ENCODE measurements around the gene ARL10. TPM values are rescaled to one million over a fixed set of nuclear protein-coding genes. Genes with fewer than 3 reads are reported as not detected.
A peak's percentile ranks its signal among the peaks of the same experiment; 100 is the strongest.

The ARL10 gene
- total RNA-seq, 2 donors from 2014 or later, result 10.2 to 11.4 TPM

DNA sequence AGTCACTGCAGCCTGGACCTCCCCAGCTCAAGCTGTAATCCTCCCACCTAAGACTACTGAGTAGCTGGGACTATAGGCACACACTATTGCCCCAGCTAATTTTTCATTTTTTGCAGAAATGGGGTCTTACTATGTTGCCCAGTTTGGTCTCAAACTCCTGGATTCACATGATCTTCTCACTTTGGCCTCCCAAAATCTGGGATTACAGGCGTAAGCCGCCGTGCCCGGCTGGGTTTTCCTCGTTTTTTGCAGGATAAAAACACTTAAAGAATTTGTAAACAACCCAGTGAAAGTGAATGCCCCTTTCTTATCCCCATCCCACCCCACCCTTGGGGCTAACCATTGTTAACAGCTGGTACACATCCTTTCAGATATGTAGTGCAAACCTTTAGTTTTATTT lies 43.3 kb downstream of the ARL10 start:
- TF ChIP-seq, protein P1, sequence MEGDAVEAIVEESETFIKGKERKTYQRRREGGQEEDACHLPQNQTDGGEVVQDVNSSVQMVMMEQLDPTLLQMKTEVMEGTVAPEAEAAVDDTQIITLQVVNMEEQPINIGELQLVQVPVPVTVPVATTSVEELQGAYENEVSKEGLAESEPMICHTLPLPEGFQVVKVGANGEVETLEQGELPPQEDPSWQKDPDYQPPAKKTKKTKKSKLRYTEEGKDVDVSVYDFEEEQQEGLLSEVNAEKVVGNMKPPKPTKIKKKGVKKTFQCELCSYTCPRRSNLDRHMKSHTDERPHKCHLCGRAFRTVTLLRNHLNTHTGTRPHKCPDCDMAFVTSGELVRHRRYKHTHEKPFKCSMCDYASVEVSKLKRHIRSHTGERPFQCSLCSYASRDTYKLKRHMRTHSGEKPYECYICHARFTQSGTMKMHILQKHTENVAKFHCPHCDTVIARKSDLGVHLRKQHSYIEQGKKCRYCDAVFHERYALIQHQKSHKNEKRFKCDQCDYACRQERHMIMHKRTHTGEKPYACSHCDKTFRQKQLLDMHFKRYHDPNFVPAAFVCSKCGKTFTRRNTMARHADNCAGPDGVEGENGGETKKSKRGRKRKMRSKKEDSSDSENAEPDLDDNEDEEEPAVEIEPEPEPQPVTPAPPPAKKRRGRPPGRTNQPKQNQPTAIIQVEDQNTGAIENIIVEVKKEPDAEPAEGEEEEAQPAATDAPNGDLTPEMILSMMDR (conservative IDR thresholded peaks at IDR 0.05), result no peak
- no peak overlapping the region for H3K9ac ChIP-seq (ENCODE audit: extremely low read depth, low read length, poor library complexity, severe bottlenecking)
- H3K27ac Mint-ChIP-seq, result no peak overlapping the region
- no peak overlapping the region for H3K4me3 ChIP-seq (ENCODE audit: low read length)
- H3K36me3 ChIP-seq (ENCODE audit: control insufficient read depth, insufficient read depth, low read length), result peaks cover 79% of the 10 kb centered on the region
- 94 to 95% methylated on average over 3 to 5 of the region's 5 CpGs for WGBS, 2 experiments (ENCODE audit: insufficient coverage in 1 of 2, insufficient read length in 1 of 2)
- no peak overlapping the region for H3K4me3 Mint-ChIP-seq
- no peaks in the 10 kb centered on the region for H3K27me3 ChIP-seq (ENCODE audit: control insufficient read depth, insufficient read depth, low read length, poor library complexity, severe bottlenecking)
- no peaks in the 10 kb centered on the region for H3K9me3 ChIP-seq (ENCODE audit: control insufficient read depth, low read length)
- no peak overlapping the region for H3K27ac ChIP-seq (ENCODE audit: low read depth, low read length)
- H3K36me3 Mint-ChIP-seq (ENCODE audit: low read depth), result peaks cover 10% of the 10 kb centered on the region
- DNase-seq, result no peak
- peaks cover 2% of the 10 kb centered on the region for H3K4me1 Mint-ChIP-seq
- H3K9me3 Mint-ChIP-seq, result no peaks in the 10 kb centered on the region
- H3K27me3 Mint-ChIP-seq (ENCODE audit: insufficient read depth), result no peaks in the 10 kb centered on the region
- no peaks in the 10 kb centered on the region for H3K4me1 ChIP-seq (ENCODE audit: control insufficient read depth, insufficient read depth, low read length)

DNA sequence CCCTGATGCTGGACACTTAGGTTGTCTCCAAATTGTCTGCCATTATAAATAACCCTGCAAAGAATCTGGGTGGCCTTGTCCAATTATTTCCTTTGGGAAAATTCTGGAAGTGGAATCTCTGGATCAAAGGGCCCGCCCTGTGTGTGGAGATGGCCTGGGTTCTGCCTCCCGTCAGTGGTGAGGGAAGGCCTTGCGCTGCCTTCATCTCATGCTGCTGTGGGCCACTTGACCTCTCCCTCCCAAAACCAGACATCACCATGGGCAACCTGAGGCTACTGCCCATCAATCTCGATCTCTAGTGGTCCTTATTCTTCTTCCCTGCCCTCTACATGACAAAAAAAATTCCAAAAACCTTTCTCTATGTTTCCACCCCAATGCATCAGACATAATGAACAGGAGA lies 44.5 kb downstream of the ARL10 start:
- TF ChIP-seq, protein P1 (conservative IDR thresholded peaks at IDR 0.05), result no peak
- no peak for DNase-seq
- Mint-ChIP-seq H3K27me3 (ENCODE audit: insufficient read depth) (no peaks in the 10 kb centered on the region), H3K36me3 (ENCODE audit: low read depth) (peaks cover 10% of the 10 kb centered on the region), H3K27ac (no peak overlapping the region), H3K4me1 (peaks cover 2% of the 10 kb centered on the region), H3K9me3 (no peaks in the 10 kb centered on the region), H3K4me3 (no peak overlapping the region)
- H3K9me3 ChIP-seq (ENCODE audit: control insufficient read depth, low read length), result no peaks in the 10 kb centered on the region
- H3K4me3 ChIP-seq (ENCODE audit: low read length), result no peak overlapping the region
- WGBS, 2 experiments (ENCODE audit: insufficient coverage in 1 of 2, insufficient read length in 1 of 2), result 89 to 96% methylated on average over 4 of the region's 4 CpGs
- H3K27ac ChIP-seq (ENCODE audit: low read depth, low read length), result no peak overlapping the region
- peaks cover 71% of the 10 kb centered on the region for H3K36me3 ChIP-seq (ENCODE audit: control insufficient read depth, insufficient read depth, low read length)
- no peaks in the 10 kb centered on the region for H3K27me3 ChIP-seq (ENCODE audit: control insufficient read depth, insufficient read depth, low read length, poor library complexity, severe bottlenecking)
- H3K9ac ChIP-seq (ENCODE audit: extremely low read depth, low read length, poor library complexity, severe bottlenecking), result no peak overlapping the region
- no peaks in the 10 kb centered on the region for H3K4me1 ChIP-seq (ENCODE audit: control insufficient read depth, insufficient read depth, low read length)

DNA sequence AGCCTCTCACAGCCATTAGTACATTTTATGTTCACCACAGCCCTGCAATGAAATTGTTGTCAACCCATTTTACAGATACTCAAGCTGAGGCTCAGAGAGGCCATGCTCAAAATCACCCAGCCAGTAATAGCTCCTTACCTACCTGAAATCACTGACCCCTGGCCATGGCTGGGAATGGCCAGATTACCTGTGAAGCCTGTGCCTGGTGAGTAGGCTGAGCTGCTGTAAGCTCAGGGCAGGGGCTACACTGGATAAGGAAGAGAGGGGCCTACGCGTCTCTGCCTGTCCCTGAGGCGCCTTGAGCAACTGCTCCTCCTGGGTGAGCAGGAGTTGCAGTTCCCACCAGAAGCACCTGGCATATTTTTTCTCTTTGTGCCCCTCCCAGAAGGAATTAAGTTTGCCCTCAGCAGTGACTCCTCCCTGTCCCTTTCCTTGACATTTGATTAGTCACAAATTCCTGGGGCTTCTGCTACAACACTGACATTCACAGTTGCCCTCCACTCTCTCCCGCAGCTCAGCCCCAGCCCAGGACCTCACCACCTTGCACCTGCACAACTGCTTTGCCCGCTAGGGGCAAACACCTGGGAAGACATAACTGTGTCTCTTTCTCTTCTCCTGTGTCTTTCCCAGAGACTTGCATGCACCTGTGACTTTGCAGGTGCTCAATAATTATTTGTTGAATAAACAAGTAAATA lies 45.3 kb downstream of the ARL10 start:
- H3K27me3 Mint-ChIP-seq (ENCODE audit: insufficient read depth), result no peaks in the 10 kb centered on the region
- no peaks in the 10 kb centered on the region for H3K27me3 ChIP-seq (ENCODE audit: control insufficient read depth, insufficient read depth, low read length, poor library complexity, severe bottlenecking)
- TF ChIP-seq, protein P1 (conservative IDR thresholded peaks at IDR 0.05), result peak; percentile 38
- H3K9me3 Mint-ChIP-seq, result no peaks in the 10 kb centered on the region
- 93 to 100% methylated on average over 1 to 5 of the region's 5 CpGs for WGBS, 2 experiments (ENCODE audit: insufficient coverage in 1 of 2, insufficient read length in 1 of 2)
- no peak overlapping the region for H3K27ac ChIP-seq (ENCODE audit: low read depth, low read length)
- H3K9ac ChIP-seq (ENCODE audit: extremely low read depth, low read length, poor library complexity, severe bottlenecking), result no peak overlapping the region
- DNase-seq, result no peak
- H3K4me3 ChIP-seq (ENCODE audit: low read length), result no peak overlapping the region
- no peak overlapping the region for H3K27ac Mint-ChIP-seq
- peaks cover 65% of the 10 kb centered on the region for H3K36me3 ChIP-seq (ENCODE audit: control insufficient read depth, insufficient read depth, low read length)
- H3K4me3 Mint-ChIP-seq, result no peak overlapping the region
- peaks cover 7% of the 10 kb centered on the region for H3K36me3 Mint-ChIP-seq (ENCODE audit: low read depth)
- H3K4me1 ChIP-seq (ENCODE audit: control insufficient read depth, insufficient read depth, low read length), result peaks cover 1% of the 10 kb centered on the region
- peaks cover 3% of the 10 kb centered on the region for H3K4me1 Mint-ChIP-seq
- no peaks in the 10 kb centered on the region for H3K9me3 ChIP-seq (ENCODE audit: control insufficient read depth, low read length)
